Uterus (tissue), 4 donors: ENCODE data around the gene CLEC4M. TPM values are rescaled to one million over a fixed set of nuclear protein-coding genes. Genes with fewer than 3 reads are reported as not detected.
"Not testable (repeated sequence)": the region's sequence is repeated elsewhere in the genome, so short reads cannot be mapped to it uniquely, and the experiment has no call there.

ENCODE experiments used
- DNase-seq, 2 donors: peaks; one replicate each; pipeline ENCODE4 v3.0.0-alpha.2; 2019 to 2020
- H3K27ac ChIP-seq, 2 donors: fragments of 200-600 bp; sonication (generic); 1 replicate in 1 of 2; 2 replicates in 1 of 2; pipeline ENCODE4 v1.5.1; 2016 to 2018
- H3K27me3 ChIP-seq, 2 donors: fragments of 200-600 bp; sonication (generic); one replicate each; pipeline ENCODE4 v1.5.1; 2018 to 2019; ENCODE audit warnings: control low read depth in 1 of 2
- H3K36me3 ChIP-seq, 2 donors: fragments of 200-600 bp; sonication (generic); one replicate each; pipeline ENCODE4 v1.5.1; 2019; ENCODE audit warnings: control low read depth in 1 of 2
- H3K4me1 ChIP-seq, 2 donors: fragments of 200-600 bp; sonication (generic); one replicate each; pipeline ENCODE4 v1.5.1; 2018 to 2019; ENCODE audit warnings: control low read depth in 1 of 2
- H3K4me3 ChIP-seq, 2 donors: fragments of 200-600 bp; sonication (generic); 1 replicate in 1 of 2; 2 replicates in 1 of 2; pipeline ENCODE4 v1.5.1; 2018 to 2019; ENCODE audit warnings: mild to moderate bottlenecking in 1 of 2
- H3K9me3 ChIP-seq, 2 donors: fragments of 200-600 bp; sonication (generic); one replicate each; pipeline ENCODE4 v1.5.1; 2019; ENCODE audit warnings: control low read depth in 1 of 2
- CTCF ChIP-seq, 4 experiments: fragments of 200-600 bp in 2 of 4; fragments of 450-650 bp in 2 of 4; sonication (generic) in 2 of 4; IDR thresholded peaks; one replicate each; pipeline ENCODE4 v1.5.1; 2016 to 2019; ENCODE audit warnings: antibody characterized with exemption in 4 of 4, mild to moderate bottlenecking in 2 of 4, moderate library complexity in 1 of 4
- POLR2A ChIP-seq, 2 donors: fragments of 450-650 bp; IDR thresholded peaks; one replicate each; pipeline ENCODE4 v1.6.1; 2016; ENCODE audit warnings: antibody characterized with exemption in 2 of 2, mild to moderate bottlenecking in 1 of 2, moderate library complexity in 1 of 2
- intact Hi-C: fragments of 100-400 bp; cut with DNase I; formaldehyde crosslinking; loops from one replicate; pipeline ENCODE4 v1.15.1; 2023; ENCODE audit warnings: low total_unique reads
- total RNA-seq, 4 donors: library from RNA; depleted of rRNA in 3 of 4; stranded (reverse); fragments of >200 nt in 3 of 4; gene quantifications; one replicate each; pipeline versions ENCODE4 v1.1.0 to v1.2.4, GENCODE V29; 2014 to 2023
- donor health status: DM: yes; HTN: yes; CAD: no.

Gene CLEC4M
- total RNA-seq, 4 donors from 2014 or later, result 0.62 TPM; not detected in 3

DNA sequence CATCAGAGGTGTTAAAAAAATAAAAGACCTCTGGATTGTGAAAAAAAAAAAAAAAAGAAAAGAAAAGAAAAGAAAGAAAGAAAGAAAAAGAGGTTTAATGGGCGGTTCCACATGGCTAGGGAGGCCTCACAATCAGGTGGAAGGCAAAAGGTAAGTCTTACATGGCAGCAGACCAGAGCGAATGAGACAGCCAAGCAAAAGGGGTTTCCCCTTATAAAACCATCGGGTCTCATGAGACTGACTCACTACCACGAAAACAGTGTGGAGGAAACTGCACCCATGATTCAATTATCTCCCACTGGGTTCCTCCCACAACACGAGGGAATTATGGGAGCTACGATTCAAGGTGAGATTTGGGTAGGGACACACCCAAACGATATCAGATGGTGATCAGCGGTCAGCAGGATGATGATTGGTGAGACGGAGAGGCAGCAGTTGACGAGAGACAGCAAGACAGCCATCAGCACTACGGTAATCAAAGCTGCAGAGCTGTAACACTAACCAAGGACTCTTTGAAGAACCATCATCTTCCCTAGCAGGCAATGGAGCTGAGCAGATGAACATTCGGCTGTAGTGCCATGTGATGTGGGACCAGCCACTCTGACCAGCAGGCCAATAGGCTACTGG is 11.8 kb upstream of the CLEC4M start:
- no peak for TF ChIP-seq CTCF (IDR thresholded peaks at IDR 0.05)
- no peak for TF ChIP-seq POLR2A (IDR thresholded peaks at IDR 0.05)
- DNase-seq, result no peak
- intact Hi-C loops, result no loop called here
- Histone ChIP-seq H3K27me3 (no peaks in the 10 kb centered on the region), H3K4me3 (no peak overlapping the region), H3K9me3 (peaks cover 0 to 11% of the 10 kb centered on the region in 2 donors), H3K27ac (no peak overlapping the region), H3K4me1 (no peaks in the 10 kb centered on the region), H3K36me3 (no peaks in the 10 kb centered on the region)

DNA sequence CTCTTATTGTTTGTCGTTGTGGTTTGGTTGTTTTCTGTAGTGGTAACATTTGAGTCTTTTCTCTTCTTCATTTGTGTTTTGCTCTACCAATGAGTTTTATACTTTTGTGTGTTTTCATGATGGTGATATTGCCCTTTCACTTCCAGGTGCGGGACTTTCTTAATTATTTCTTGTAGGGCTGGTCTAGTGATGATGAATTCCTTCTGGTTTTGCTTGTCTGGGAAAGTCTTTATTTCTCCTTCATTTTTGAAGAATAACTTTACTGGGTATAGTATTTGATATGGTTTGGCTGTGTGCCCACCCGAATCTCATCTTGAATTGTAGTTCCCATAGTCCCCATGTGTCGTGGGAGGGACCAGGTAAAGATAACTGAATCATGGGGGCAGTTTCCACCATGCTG is 6.8 kb upstream of the CLEC4M start:
- no peaks in the 10 kb centered on the region for H3K27me3 ChIP-seq
- H3K4me1 ChIP-seq, result no peaks in the 10 kb centered on the region
- no peaks in the 10 kb centered on the region for H3K36me3 ChIP-seq
- DNase-seq, result no peak
- TF ChIP-seq CTCF (IDR thresholded peaks at IDR 0.05), result no peak
- TF ChIP-seq POLR2A (IDR thresholded peaks at IDR 0.05), result no peak
- no peak overlapping the region for H3K27ac ChIP-seq
- no peak overlapping the region for H3K4me3 ChIP-seq
- peaks cover 0 to 16% of the 10 kb centered on the region in 2 donors for H3K9me3 ChIP-seq
- intact Hi-C loops, result no loop called here

DNA sequence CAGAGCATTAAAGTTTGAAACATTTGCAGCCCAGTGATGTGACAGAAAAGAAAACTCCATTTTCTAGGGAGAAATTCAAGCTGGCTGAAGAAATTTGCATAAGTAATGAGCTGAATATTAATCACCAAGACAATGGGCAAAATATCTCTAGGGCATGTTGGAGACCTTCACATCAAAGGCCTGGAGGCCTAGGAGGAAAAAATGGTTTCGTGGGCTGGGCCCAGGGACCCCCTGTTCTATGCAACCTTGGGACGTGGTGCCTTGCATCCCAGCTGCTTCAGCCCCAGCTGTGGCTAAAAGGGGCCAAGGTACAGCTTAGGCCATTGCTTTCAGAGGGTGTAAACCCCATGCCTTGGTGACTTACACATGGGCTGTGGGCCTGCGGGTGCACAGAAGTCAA is 5.7 kb upstream of the CLEC4M start:
- Histone ChIP-seq H3K4me1 (no peaks in the 10 kb centered on the region), H3K27ac (no peak overlapping the region), H3K27me3 (no peaks in the 10 kb centered on the region), H3K4me3 (no peak overlapping the region), H3K36me3 (no peaks in the 10 kb centered on the region), H3K9me3 (peaks cover 0 to 16% of the 10 kb centered on the region in 2 donors)
- intact Hi-C loops, result no loop called here
- no peak for DNase-seq
- TF ChIP-seq CTCF (IDR thresholded peaks at IDR 0.05), result no peak
- no peak for TF ChIP-seq POLR2A (IDR thresholded peaks at IDR 0.05)

DNA sequence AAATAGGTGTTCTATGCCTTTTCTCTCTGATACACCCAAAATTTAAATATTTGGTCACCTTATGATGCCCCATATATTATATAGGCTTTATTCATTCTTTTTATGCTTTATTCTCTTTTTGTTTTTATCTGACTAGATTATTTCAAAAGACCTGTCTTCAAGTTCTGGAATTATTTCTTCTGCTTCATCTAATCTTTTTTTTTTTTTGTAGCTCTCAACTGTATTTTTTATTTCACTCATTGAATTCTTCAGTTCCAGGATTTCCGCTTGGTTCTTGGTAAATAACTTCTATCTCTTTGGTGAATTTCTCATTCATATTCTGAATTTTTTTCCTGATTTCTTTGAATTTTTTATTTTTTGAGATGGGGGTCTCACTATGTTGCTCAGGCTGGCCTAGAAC is 3.9 kb upstream of the CLEC4M start:
- Histone ChIP-seq H3K9me3 (peaks cover 0 to 16% of the 10 kb centered on the region in 2 donors), H3K4me1 (no peaks in the 10 kb centered on the region), H3K36me3 (no peaks in the 10 kb centered on the region), H3K27ac (no peak overlapping the region), H3K4me3 (no peak overlapping the region), H3K27me3 (no peaks in the 10 kb centered on the region)
- no peak for DNase-seq
- intact Hi-C loops, result no loop called here
- TF ChIP-seq POLR2A (IDR thresholded peaks at IDR 0.05) (no peak), CTCF (IDR thresholded peaks at IDR 0.05) (no peak)

DNA sequence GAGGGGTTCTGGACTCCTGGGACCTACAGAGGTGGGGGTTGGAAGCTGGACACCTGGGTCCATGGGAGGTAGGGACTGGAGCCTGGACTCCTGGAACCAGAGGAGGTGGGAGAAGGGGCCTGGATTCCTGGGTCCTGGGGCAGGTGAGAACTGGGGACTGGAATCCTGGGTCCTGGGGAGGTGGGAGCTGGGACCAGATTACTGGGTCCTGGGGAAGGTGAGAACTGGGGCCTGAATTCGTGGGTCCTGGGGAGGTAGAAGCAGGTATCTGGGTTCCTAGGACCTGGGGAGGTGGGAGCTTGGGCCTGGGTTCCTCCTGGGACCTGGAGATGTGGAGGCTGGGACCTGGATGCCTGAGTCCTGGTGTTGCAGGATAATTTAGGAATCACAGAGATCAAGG is 653 bp downstream of the CLEC4M start:
- no peaks in the 10 kb centered on the region for H3K27me3 ChIP-seq

DNA sequence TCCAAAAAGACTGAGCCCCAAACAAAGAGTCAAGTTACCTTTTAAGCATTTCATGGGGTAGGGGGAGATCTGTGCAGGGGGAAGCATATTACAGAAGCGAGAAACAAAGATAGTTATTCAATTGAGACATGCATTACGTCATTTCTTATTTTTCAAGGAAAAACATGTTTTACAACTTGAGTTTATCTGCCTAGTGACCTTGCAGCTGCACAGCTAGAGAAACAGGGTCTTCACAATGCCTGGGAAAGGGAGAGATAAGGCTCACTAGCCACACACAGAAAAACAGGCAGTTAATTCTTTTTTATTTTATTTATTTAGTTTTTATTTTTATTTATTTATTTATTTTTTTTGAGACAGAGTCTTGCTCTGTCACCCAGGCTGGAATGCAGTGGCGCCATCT is 1.1 kb downstream of the CLEC4M start:
- H3K27ac ChIP-seq, intact Hi-C loops, H3K27me3 ChIP-seq, H3K4me1 ChIP-seq, H3K36me3 ChIP-seq, H3K4me3 ChIP-seq, H3K9me3 ChIP-seq, DNase-seq: not testable (repeated sequence)

More for the DNA sequence above, 653 bp downstream of the CLEC4M start:
- H3K9me3 ChIP-seq, result no peaks in the 10 kb centered on the region
- H3K4me3 ChIP-seq, result no peak overlapping the region
- DNase-seq, result no peak
- intact Hi-C loops, result no loop called here
- H3K4me1 ChIP-seq, result no peaks in the 10 kb centered on the region
- TF ChIP-seq CTCF (IDR thresholded peaks at IDR 0.05) (no peak), POLR2A (IDR thresholded peaks at IDR 0.05) (no peak)
- H3K27ac ChIP-seq, result no peak overlapping the region
- H3K36me3 ChIP-seq, result no peaks in the 10 kb centered on the region

- H3K27ac ChIP-seq, H3K36me3 ChIP-seq, DNase-seq, H3K27me3 ChIP-seq, intact Hi-C loops, H3K4me3 ChIP-seq, H3K4me1 ChIP-seq, H3K9me3 ChIP-seq: not testable (repeated sequence)
Measured at GRCh38 chr19:7765043-7765442, 2.0 kb downstream of the CLEC4M start.
